Fibroblast of lung (primary cell): ENCODE results near the gene CCDC88C. TPM values are rescaled to one million over a fixed set of nuclear protein-coding genes. Genes with fewer than 3 reads are reported as not detected.

Experiments
- DNase-seq, 2 donors: peaks; one replicate each; pipeline versions ENCODE4 v3.0.0 to v3.0.0-alpha.2; 2010; ENCODE audit warnings: low read depth in 2 of 2
- H2AFZ ChIP-seq: 2 replicates; pipeline ENCODE4 v1.5.1; 2012; ENCODE audit warnings: low read length, control low read depth, inconsistent platforms
- H3K27ac ChIP-seq: 2 replicates; pipeline ENCODE4 v1.5.1; 2011; ENCODE audit warnings: low read length, control low read depth; ENCODE audit not compliant: insufficient read depth
- H3K27me3 ChIP-seq: 2 replicates; pipeline ENCODE4 v1.5.1; 2011; ENCODE audit warnings: mild to moderate bottlenecking, low read length; ENCODE audit not compliant: control insufficient read depth, insufficient read depth
- H3K36me3 ChIP-seq: 2 replicates; pipeline ENCODE4 v1.5.1; 2011; ENCODE audit warnings: low read length; ENCODE audit not compliant: control insufficient read depth, insufficient read depth
- H3K4me1 ChIP-seq: 2 replicates; pipeline ENCODE4 v1.5.1; 2011; ENCODE audit warnings: low read length; ENCODE audit not compliant: control insufficient read depth, insufficient read depth; ENCODE audit errors: extremely low read depth
- H3K4me2 ChIP-seq: 2 replicates; pipeline ENCODE4 v1.5.1; 2011; ENCODE audit warnings: low read length, control low read depth; ENCODE audit not compliant: insufficient read depth; ENCODE audit errors: extremely low read depth
- H3K4me3 ChIP-seq, 4 experiments: fragments of 200-600 bp in 1 of 4; sonication (generic) in 1 of 4; replicated peaks in 1 of 4; 2 replicates each; pipeline ENCODE4 v1.5.1; 2011 to 2016; ENCODE audit warnings: low read length in 4 of 4, low read depth in 3 of 4, mild to moderate bottlenecking in 3 of 4, control low read depth in 2 of 4, inconsistent platforms in 1 of 4, mixed read lengths in 1 of 4; ENCODE audit not compliant: insufficient read depth in 1 of 4; ENCODE audit errors: control extremely low read depth in 1 of 4
- H3K79me2 ChIP-seq: 2 replicates; pipeline ENCODE4 v1.5.1; 2012; ENCODE audit warnings: mild to moderate bottlenecking, low read length, inconsistent platforms; ENCODE audit not compliant: control insufficient read depth, insufficient read depth
- H3K9ac ChIP-seq: 2 replicates; pipeline ENCODE4 v1.5.1; 2011; ENCODE audit warnings: mild to moderate bottlenecking, low read length, control low read depth; ENCODE audit not compliant: insufficient read depth
- H3K9me3 ChIP-seq: 2 replicates; pipeline ENCODE4 v1.5.1; 2012; ENCODE audit warnings: low read depth, low read length; ENCODE audit not compliant: control insufficient read depth, insufficient read depth
- H4K20me1 ChIP-seq: 2 replicates; pipeline ENCODE4 v1.5.1; 2011; ENCODE audit warnings: low read length; ENCODE audit not compliant: control insufficient read depth, insufficient read depth; ENCODE audit errors: extremely low read depth
- EZH2 ChIP-seq: IDR thresholded peaks from 2 replicates; pipeline ENCODE4 v1.5.1; 2012; ENCODE audit warnings: low read length, control low read depth, mild to moderate bottlenecking; ENCODE audit errors: missing control alignments
- polyA plus RNA-seq, 2 donors: library from polyadenylated mRNA; depleted of rRNA in 1 of 2; stranded (reverse) in 1 of 2; unstranded in 1 of 2; fragments of >200 nt; gene quantifications; 2 replicates each; pipeline ENCODE4 v1.2.1, GENCODE V29; 2011 to 2012; ENCODE audit warnings: missing spikeins in 1 of 2
- total RNA-seq: library from RNA; depleted of rRNA; stranded (reverse); fragments of >200 nt; gene quantifications from 2 replicates; pipeline ENCODE4 v1.2.1, GENCODE V29; 2014
- TF ChIP-seq, protein P1 (sequence below), 2 donors: IDR thresholded peaks in 1 of 2; conservative IDR thresholded peaks in 1 of 2; 1 replicate in 1 of 2; 2 replicates in 1 of 2; pipeline ENCODE4 v1.5.1; 2011 to 2012; ENCODE audit warnings: low read length in 2 of 2, control low read depth in 1 of 2, inconsistent platforms in 1 of 2, low read depth in 1 of 2, mild to moderate bottlenecking in 1 of 2

CCDC88C gene
- total and polyA plus RNA-seq, 2 donors (not counting 1 experiment from before 2014, with no cell fraction given), result 0.02 to 0.17 TPM

DNA sequence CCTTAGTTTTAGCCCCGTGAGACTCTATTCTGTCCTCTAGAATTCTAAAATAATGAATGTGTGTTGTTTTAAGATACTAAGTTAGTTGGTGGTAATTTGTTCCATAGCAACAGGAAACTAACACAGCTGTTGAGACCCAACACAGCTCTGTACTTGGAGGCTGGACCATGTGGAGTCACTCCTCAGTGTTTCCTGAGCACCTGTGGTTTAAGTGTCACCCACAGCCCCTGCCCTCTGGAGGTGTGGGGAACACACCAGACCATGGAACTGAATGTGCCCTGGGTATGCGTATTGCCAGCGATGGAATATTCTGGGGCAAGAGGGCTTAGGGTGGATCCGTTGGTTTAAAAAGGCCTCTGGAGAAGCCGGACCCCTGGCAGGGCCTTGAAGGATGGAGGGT, 156.5 kb downstream of the CCDC88C start:
- no peaks in the 10 kb centered on the region for H3K36me3 ChIP-seq
- H3K4me1 ChIP-seq, result no peaks in the 10 kb centered on the region
- no peak overlapping the region for H3K4me2 ChIP-seq
- H4K20me1 ChIP-seq, result no peaks in the 10 kb centered on the region
- no peaks in the 10 kb centered on the region for H3K79me2 ChIP-seq
- no peak overlapping the region for H3K4me3 ChIP-seq
- H3K9ac ChIP-seq, result no peak overlapping the region
- no peaks in the 10 kb centered on the region for H3K9me3 ChIP-seq
- H3K27ac ChIP-seq, result no peak overlapping the region
- no peak overlapping the region for H2AFZ ChIP-seq
- no peak for DNase-seq
- H3K27me3 ChIP-seq, result no peaks in the 10 kb centered on the region
- TF ChIP-seq, protein P1, sequence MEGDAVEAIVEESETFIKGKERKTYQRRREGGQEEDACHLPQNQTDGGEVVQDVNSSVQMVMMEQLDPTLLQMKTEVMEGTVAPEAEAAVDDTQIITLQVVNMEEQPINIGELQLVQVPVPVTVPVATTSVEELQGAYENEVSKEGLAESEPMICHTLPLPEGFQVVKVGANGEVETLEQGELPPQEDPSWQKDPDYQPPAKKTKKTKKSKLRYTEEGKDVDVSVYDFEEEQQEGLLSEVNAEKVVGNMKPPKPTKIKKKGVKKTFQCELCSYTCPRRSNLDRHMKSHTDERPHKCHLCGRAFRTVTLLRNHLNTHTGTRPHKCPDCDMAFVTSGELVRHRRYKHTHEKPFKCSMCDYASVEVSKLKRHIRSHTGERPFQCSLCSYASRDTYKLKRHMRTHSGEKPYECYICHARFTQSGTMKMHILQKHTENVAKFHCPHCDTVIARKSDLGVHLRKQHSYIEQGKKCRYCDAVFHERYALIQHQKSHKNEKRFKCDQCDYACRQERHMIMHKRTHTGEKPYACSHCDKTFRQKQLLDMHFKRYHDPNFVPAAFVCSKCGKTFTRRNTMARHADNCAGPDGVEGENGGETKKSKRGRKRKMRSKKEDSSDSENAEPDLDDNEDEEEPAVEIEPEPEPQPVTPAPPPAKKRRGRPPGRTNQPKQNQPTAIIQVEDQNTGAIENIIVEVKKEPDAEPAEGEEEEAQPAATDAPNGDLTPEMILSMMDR (conservative IDR thresholded peaks at IDR 0.05 in 1 of 2, IDR thresholded peaks at IDR 0.05 in 1 of 2; ENCODE audit: low read depth in 1 of 2, low read length in 2 of 2), result no peak
- no peak for TF ChIP-seq EZH2

DNA sequence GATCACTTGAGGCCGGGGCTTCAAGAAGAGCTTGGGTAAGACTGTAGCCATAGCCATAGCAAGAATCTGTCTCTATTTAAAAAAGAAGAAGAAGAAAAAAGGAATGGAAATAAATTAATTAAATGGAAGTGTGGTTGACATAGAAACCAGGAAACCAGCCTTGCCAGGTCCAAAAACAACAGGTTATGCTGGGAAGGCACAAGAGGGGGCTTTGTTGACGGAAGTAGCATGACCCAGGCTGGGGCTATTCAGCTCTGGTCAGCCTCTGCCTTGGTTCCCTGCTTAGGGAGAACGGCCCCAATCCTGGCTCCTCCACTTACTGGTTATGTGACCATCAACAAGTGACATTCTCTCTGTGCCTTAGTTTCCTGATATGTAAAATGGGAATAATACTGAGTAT, 158.7 kb downstream of the CCDC88C start:
- Histone ChIP-seq H2AFZ (no peak overlapping the region), H4K20me1 (no peaks in the 10 kb centered on the region), H3K79me2 (no peaks in the 10 kb centered on the region), H3K9ac (no peak overlapping the region), H3K4me1 (no peaks in the 10 kb centered on the region), H3K36me3 (no peaks in the 10 kb centered on the region), H3K27me3 (no peaks in the 10 kb centered on the region), H3K9me3 (no peaks in the 10 kb centered on the region), H3K27ac (no peak overlapping the region), H3K4me3 (no peak overlapping the region), H3K4me2 (no peak overlapping the region)
- DNase-seq, result no peak
- TF ChIP-seq, protein P1 (conservative IDR thresholded peaks at IDR 0.05 in 1 of 2, IDR thresholded peaks at IDR 0.05 in 1 of 2; ENCODE audit: low read depth in 1 of 2, low read length in 2 of 2), result no peak
- no peak for TF ChIP-seq EZH2

DNA sequence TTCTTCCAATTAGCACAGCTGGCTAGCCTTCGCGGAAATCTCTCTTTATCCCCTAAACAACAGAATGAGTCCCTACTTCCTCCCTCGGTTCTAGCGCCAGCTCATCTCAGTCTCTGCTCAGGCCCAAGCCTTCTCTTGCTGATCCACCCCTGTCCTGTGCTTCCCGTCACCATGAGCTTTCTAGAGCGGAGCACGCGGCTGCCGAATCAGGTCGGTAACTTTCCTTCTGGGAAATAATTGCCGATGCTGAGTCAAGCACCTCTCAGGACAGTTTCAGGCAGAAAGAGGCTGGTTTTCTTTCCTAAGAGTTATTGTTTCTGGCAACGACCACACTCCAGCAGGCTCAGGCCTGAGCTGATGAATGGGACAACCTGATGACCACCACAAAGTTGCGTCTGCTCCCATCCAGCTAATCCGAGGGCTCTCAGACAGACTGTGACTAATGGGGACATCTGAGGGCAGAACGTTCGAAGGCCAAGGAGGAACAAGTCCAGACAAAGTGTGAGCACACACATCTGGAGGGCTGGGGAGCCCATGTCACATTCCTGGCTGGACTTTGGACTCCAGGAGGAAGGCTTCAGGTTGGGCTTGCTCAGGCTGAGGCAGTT, 159.5 kb downstream of the CCDC88C start:
- Histone ChIP-seq H3K9me3 (no peaks in the 10 kb centered on the region), H3K79me2 (no peaks in the 10 kb centered on the region), H4K20me1 (no peaks in the 10 kb centered on the region), H3K9ac (no peak overlapping the region), H3K4me2 (no peak overlapping the region), H3K27ac (no peak overlapping the region), H3K4me3 (no peak overlapping the region), H3K27me3 (no peaks in the 10 kb centered on the region), H3K36me3 (no peaks in the 10 kb centered on the region), H2AFZ (peak overlapping the region; percentile 26), H3K4me1 (no peaks in the 10 kb centered on the region)
- DNase-seq, result peak; percentile 40 to 86
- TF ChIP-seq, protein P1 (conservative IDR thresholded peaks at IDR 0.05 in 1 of 2, IDR thresholded peaks at IDR 0.05 in 1 of 2; ENCODE audit: low read depth in 1 of 2, low read length in 2 of 2), result no peak
- no peak for TF ChIP-seq EZH2
